ENCODE results near the gene SLCO1B1. TPM values are rescaled to one million over a fixed set of nuclear protein-coding genes. Genes with fewer than 3 reads are reported as not detected.

SLCO1B1 gene
- total and polyA plus RNA-seq, 8 donors, result not detected

- intact Hi-C loops (cut with DNase I; ENCODE audit: low total_unique reads), result no loop called here
- DNase-seq, result no peak
- TF ChIP-seq CTCF (IDR thresholded peaks at IDR 0.05), result no peak
- TF ChIP-seq EP300 (IDR thresholded peaks at IDR 0.05), result no peak
- TF ChIP-seq POLR2A (IDR thresholded peaks at IDR 0.05), result no peak
- no peak for TF ChIP-seq POLR2AphosphoS5 (IDR thresholded peaks at IDR 0.05)
- no peaks in the 10 kb centered on the region for H3K9me3 ChIP-seq
- H3K4me1 ChIP-seq, result no peaks in the 10 kb centered on the region
- no peaks in the 10 kb centered on the region for H3K36me3 ChIP-seq
- no peaks in the 10 kb centered on the region for H3K27me3 ChIP-seq
- no peak overlapping the region for H3K27ac ChIP-seq
- WGBS, 5 donors, result 36 to 51% (median 44%) methylated on average over 2 of the region's 2 CpGs
- H3K4me3 ChIP-seq, result no peak overlapping the region
Measured at GRCh38 chr12:21219206-21219605, 88.2 kb downstream of the SLCO1B1 start.

GRCh38 chr12:21220266-21220665, 89.3 kb downstream of the SLCO1B1 start:
- no peak for DNase-seq
- 69 to 76% (median 74%) methylated on average over 3 of the region's 3 CpGs for WGBS, 5 donors
- intact Hi-C loops (cut with DNase I; ENCODE audit: low total_unique reads), result no loop called here

DNA sequence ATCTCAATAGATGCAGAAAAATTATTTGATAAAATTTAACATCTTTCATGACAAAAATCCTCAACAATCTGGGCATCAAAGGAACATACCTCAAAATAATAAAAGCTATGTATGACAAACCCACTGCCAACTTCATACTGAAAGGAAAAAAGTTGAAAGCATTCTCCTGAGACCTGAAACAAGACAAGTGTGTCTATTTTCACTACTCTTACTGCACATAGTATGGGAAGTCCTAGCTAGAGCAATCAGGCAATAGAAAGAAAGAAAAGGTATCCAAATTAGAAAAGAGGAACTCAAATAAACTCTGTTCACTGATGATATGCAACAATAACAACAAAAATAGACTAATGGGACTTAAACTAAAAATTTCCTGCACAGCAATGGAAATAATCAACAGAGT, 90.1 kb downstream of the SLCO1B1 start:
- DNase-seq, result no peak
- Histone ChIP-seq H3K27ac (no peak overlapping the region), H3K4me3 (no peak overlapping the region), H3K9me3 (no peaks in the 10 kb centered on the region), H3K27me3 (no peaks in the 10 kb centered on the region), H3K4me1 (no peaks in the 10 kb centered on the region), H3K36me3 (no peaks in the 10 kb centered on the region)
- TF ChIP-seq POLR2AphosphoS5 (IDR thresholded peaks at IDR 0.05) (no peak), EP300 (IDR thresholded peaks at IDR 0.05) (no peak), POLR2A (IDR thresholded peaks at IDR 0.05) (no peak), CTCF (IDR thresholded peaks at IDR 0.05) (no peak)
- intact Hi-C loops (cut with DNase I; ENCODE audit: low total_unique reads), result no loop called here

More at GRCh38 chr12:21220266-21220665, 89.3 kb downstream of the SLCO1B1 start:
- H3K4me1 ChIP-seq, result no peaks in the 10 kb centered on the region
- no peak overlapping the region for H3K27ac ChIP-seq
- no peaks in the 10 kb centered on the region for H3K27me3 ChIP-seq
- TF ChIP-seq CTCF (IDR thresholded peaks at IDR 0.05) (no peak), POLR2AphosphoS5 (IDR thresholded peaks at IDR 0.05) (no peak), POLR2A (IDR thresholded peaks at IDR 0.05) (no peak), EP300 (IDR thresholded peaks at IDR 0.05) (no peak)
- no peaks in the 10 kb centered on the region for H3K36me3 ChIP-seq
- H3K4me3 ChIP-seq, result no peak overlapping the region
- no peaks in the 10 kb centered on the region for H3K9me3 ChIP-seq

- H3K36me3 ChIP-seq, result no peaks in the 10 kb centered on the region
- H3K9me3 ChIP-seq, result no peaks in the 10 kb centered on the region
- no peak overlapping the region for H3K27ac ChIP-seq
- TF ChIP-seq CTCF (IDR thresholded peaks at IDR 0.05) (no peak), EP300 (IDR thresholded peaks at IDR 0.05) (no peak), POLR2AphosphoS5 (IDR thresholded peaks at IDR 0.05) (no peak), POLR2A (IDR thresholded peaks at IDR 0.05) (no peak)
- intact Hi-C loops (cut with DNase I; ENCODE audit: low total_unique reads), result no loop called here
- no peak for DNase-seq
- H3K27me3 ChIP-seq, result no peaks in the 10 kb centered on the region
- H3K4me1 ChIP-seq, result no peaks in the 10 kb centered on the region
- no peak overlapping the region for H3K4me3 ChIP-seq
Measured at GRCh38 chr12:21221778-21222177, 90.8 kb downstream of the SLCO1B1 start.

- Histone ChIP-seq H3K4me3 (no peak overlapping the region), H3K9me3 (no peaks in the 10 kb centered on the region), H3K4me1 (no peaks in the 10 kb centered on the region), H3K36me3 (no peaks in the 10 kb centered on the region), H3K27ac (no peak overlapping the region), H3K27me3 (no peaks in the 10 kb centered on the region)
- intact Hi-C loops (cut with DNase I; ENCODE audit: low total_unique reads), result no loop called here
- TF ChIP-seq POLR2A (IDR thresholded peaks at IDR 0.05) (no peak), CTCF (IDR thresholded peaks at IDR 0.05) (no peak), POLR2AphosphoS5 (IDR thresholded peaks at IDR 0.05) (no peak), EP300 (IDR thresholded peaks at IDR 0.05) (no peak)
- no peak for DNase-seq
Measured at GRCh38 chr12:21223930-21224329, 92.9 kb downstream of the SLCO1B1 start.
